HepG2 (cell line): ENCODE measurements around the gene GJA3. TPM values are rescaled to one million over a fixed set of nuclear protein-coding genes. Genes with fewer than 3 reads are reported as not detected.

Source experiments
- HNRNPL ChIP-seq: fragments of 200-400 bp; formaldehyde crosslinking; IDR thresholded peaks from 2 replicates; pipeline ENCODE4 v1.6.1; 2017; ENCODE audit warnings: mild to moderate bottlenecking, low read depth, low read length
- PAXIP1 ChIP-seq: sonication (generic); formaldehyde crosslinking; conservative IDR thresholded peaks from 2 replicates; pipeline ENCODE4 v1.4.0; 2020; ENCODE audit warnings: mild to moderate bottlenecking, missing genetic modification reagents, moderate library complexity
- ZFP36 ChIP-seq: fragments of 150-350 bp; IDR thresholded peaks from 2 replicates; pipeline ENCODE4 v1.6.1; 2018; ENCODE audit warnings: borderline replicate concordance, low read length, low read depth; ENCODE audit not compliant: partially characterized antibody
- ZNF142 ChIP-seq: sonication (generic); formaldehyde crosslinking; IDR thresholded peaks from 2 replicates; pipeline ENCODE4 v1.4.0; 2020; ENCODE audit warnings: missing genetic modification reagents
- ZNF264 ChIP-seq: sonication (generic); formaldehyde crosslinking; IDR thresholded peaks from 2 replicates; pipeline ENCODE4 v1.4.0; 2020; ENCODE audit warnings: missing genetic modification reagents
- ZNF558 ChIP-seq: sonication (generic); formaldehyde crosslinking; IDR thresholded peaks from 2 replicates; pipeline ENCODE4 v1.9.0; 2022; ENCODE audit warnings: mild to moderate bottlenecking, missing genetic modification reagents, borderline replicate concordance
- polyA plus RNA-seq, 8 experiments: library from polyadenylated mRNA; depleted of rRNA in 3 of 8; stranded (reverse) in 7 of 8; unstranded in 1 of 8; fragments of >200 nt; fragmentation: Illumina TruSeq in 4 of 8; extraction: Trizol in 4 of 8; gene quantifications; 2 replicates each; pipeline versions ENCODE4 v1.2.1 to v1.2.3, GENCODE V29; 2011 to 2016; ENCODE audit warnings: low read depth in 4 of 8, missing spikeins in 1 of 8, mixed read lengths in 1 of 8; ENCODE audit not compliant: insufficient read depth in 1 of 8
- total RNA-seq, 5 experiments: library from RNA; depleted of rRNA; stranded (reverse); fragments of >200 nt; fragmentation: Illumina TruSeq; extraction: Trizol; gene quantifications; 2 replicates each; pipeline ENCODE4 v1.2.3, GENCODE V29; 2016; ENCODE audit warnings: low read depth in 1 of 5
- TF ChIP-seq, protein P1 (sequence below), 2 experiments: fragments of 450-650 bp in 1 of 2; sonication (generic) in 1 of 2; formaldehyde crosslinking in 1 of 2; IDR thresholded peaks; 2 replicates each; pipeline versions ENCODE4 v1.6.1 to v1.8.0; 2016 to 2022; ENCODE audit warnings: antibody characterized with exemption in 1 of 2, mild to moderate bottlenecking in 1 of 2, missing genetic modification reagents in 1 of 2

GJA3 gene
- total and polyA plus RNA-seq, 2 of the 13 experiments (the other 11 are each of a cell fraction or from before 2014, with no cell fraction given) = 0.04 TPM

DNA sequence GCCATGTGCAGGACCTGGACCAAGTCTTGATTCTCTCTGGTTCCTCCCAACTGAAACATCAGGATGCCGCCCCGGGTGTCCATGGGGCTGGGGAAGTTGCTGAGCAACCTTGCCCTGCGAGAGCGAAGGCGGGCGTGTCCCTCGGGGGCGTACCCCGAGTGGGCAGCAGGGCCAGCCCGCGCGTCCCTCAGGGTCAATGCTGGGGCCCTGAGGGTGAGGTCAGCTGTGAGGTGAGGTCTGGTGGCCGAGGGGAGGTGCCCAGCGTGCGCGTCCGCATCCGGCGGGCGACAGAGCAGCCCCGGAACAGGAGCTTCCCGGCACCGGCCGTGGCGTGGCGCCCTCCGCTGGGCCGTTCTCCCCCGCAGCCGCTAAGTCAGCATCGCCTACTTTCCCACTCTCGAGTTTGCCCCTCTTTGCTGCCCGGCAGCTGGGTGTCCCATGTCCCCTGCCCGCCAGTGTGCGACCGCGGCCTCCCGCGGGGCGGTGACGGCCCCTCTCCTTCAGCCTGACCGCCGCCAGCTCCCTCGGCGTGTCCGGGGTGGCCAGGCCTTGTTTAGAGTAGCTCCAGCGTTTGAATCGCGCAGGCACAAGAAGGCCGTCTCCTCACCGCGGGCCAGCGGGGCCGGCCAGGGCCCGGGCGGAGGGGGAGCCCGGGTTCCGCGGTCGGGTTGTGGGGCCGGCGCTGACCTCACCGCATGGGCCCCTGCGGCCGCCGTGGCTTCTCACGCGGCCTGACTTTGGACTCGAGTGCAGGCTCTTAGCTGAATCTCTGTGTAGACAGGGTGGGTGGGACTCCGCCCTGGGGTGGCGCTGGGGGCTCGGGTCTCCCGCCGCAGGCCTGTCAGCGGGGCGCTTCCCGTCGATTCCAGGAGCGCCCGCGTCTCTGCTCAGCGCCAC, 33.0 kb downstream of the GJA3 start (continued):
- TF ChIP-seq ZFP36 = no peak
- TF ChIP-seq ZNF264 = no peak
- peak; percentile 65; the same call in 1 of the 2 replicates for TF ChIP-seq ZNF558 (CRISPR knock-in tag)
- 0 out of 2 replicates have a peak, but pooled peaks have one; percentile 57 for TF ChIP-seq HNRNPL
- TF ChIP-seq, protein P1, sequence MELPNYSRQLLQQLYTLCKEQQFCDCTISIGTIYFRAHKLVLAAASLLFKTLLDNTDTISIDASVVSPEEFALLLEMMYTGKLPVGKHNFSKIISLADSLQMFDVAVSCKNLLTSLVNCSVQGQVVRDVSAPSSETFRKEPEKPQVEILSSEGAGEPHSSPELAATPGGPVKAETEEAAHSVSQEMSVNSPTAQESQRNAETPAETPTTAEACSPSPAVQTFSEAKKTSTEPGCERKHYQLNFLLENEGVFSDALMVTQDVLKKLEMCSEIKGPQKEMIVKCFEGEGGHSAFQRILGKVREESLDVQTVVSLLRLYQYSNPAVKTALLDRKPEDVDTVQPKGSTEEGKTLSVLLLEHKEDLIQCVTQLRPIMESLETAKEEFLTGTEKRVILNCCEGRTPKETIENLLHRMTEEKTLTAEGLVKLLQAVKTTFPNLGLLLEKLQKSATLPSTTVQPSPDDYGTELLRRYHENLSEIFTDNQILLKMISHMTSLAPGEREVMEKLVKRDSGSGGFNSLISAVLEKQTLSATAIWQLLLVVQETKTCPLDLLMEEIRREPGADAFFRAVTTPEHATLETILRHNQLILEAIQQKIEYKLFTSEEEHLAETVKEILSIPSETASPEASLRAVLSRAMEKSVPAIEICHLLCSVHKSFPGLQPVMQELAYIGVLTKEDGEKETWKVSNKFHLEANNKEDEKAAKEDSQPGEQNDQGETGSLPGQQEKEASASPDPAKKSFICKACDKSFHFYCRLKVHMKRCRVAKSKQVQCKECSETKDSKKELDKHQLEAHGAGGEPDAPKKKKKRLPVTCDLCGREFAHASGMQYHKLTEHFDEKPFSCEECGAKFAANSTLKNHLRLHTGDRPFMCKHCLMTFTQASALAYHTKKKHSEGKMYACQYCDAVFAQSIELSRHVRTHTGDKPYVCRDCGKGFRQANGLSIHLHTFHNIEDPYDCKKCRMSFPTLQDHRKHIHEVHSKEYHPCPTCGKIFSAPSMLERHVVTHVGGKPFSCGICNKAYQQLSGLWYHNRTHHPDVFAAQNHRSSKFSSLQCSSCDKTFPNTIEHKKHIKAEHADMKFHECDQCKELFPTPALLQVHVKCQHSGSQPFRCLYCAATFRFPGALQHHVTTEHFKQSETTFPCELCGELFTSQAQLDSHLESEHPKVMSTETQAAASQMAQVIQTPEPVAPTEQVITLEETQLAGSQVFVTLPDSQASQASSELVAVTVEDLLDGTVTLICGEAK (IDR thresholded peaks at IDR 0.05) = no peak
- TF ChIP-seq, protein P1 (CRISPR knock-in tag; IDR thresholded peaks at IDR 0.05) = peak; percentile 70; the same call in 1 of the 2 replicates
- peak; percentile 63; the same call in 1 of the 2 replicates for TF ChIP-seq ZNF142
- TF ChIP-seq PAXIP1 (CRISPR knock-in tag) = peak; percentile 3; the same call in 1 of the 2 replicates
